SU-DHL-6 (cell line): ENCODE data around the gene TMPRSS2.

Source experiments
- EZH2phosphoT487 ChIP-seq: fragments of 200-600 bp; sonication (generic), shearing (Covaris generic); conservative IDR thresholded peaks from 2 replicates; pipeline ENCODE4 v1.6.1; 2018; ENCODE audit warnings: mild to moderate bottlenecking, antibody characterized with exemption, low read length, moderate library complexity, mixed read lengths
- TF ChIP-seq, protein P1 (sequence below): fragments of 200-600 bp; sonication (generic); IDR thresholded peaks from one replicate; pipeline ENCODE4 v1.5.1; 2017; ENCODE audit warnings: antibody characterized with exemption, mild to moderate bottlenecking, low read length, moderate library complexity; ENCODE audit not compliant: insufficient read depth, poor library complexity, severe bottlenecking

DNA sequence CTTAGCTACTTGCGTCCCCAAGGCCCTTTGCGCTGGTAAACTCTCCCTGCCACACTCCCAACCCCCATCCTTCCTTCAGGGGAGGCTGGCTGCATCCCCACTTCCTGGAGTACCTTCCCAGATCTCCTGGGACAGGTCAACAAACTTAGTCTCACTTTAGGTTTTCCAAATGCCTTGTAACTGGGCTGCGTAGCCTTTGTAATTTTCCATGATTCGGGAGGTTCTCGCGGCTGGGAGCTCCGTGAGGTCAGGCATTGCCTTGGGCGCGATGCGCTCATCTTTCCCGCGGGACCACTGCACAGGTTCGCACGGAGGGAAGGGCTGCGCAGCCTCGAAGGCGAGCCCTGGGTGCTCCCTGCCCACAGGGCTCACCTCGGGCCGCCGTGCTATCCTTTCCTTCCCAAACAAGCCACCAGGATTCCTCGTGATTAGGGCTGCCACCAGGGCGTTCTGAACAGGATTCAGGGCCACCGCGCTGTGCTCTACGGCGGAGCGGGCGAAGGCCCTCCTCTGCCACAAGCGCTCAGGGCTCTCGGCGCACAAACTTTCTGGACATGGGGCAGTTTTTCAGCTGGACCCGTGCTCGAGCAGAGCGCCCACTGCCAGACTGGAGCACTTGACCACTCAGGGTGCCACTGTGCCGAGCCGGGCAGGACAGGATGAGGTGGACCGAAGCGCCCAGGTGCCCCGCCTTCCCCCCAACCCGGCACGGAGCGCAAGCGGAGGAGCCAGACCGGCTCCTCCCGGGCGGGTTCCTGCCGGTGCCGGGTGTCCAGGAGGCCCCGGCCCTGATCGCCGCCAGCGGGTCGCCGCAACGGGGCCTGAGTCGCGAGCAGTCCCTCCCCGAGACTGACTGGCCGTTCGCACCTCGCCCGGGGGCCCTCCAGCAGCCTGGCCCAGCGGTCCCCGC lies 1.1 kb downstream of the TMPRSS2 start:
- TF ChIP-seq, protein P1, sequence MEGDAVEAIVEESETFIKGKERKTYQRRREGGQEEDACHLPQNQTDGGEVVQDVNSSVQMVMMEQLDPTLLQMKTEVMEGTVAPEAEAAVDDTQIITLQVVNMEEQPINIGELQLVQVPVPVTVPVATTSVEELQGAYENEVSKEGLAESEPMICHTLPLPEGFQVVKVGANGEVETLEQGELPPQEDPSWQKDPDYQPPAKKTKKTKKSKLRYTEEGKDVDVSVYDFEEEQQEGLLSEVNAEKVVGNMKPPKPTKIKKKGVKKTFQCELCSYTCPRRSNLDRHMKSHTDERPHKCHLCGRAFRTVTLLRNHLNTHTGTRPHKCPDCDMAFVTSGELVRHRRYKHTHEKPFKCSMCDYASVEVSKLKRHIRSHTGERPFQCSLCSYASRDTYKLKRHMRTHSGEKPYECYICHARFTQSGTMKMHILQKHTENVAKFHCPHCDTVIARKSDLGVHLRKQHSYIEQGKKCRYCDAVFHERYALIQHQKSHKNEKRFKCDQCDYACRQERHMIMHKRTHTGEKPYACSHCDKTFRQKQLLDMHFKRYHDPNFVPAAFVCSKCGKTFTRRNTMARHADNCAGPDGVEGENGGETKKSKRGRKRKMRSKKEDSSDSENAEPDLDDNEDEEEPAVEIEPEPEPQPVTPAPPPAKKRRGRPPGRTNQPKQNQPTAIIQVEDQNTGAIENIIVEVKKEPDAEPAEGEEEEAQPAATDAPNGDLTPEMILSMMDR = no peak
- TF ChIP-seq EZH2phosphoT487 = no peak
